NCI-H2029 (cell line): ENCODE data around the gene THRB.

Experiments
- DNase-seq: peaks from one replicate; lab custom pipeline; 2025; lab: John Stamatoyannopoulos, UW

THRB gene

GRCh38 chr3:24494618-24495325 is at the start of gene THRB:
THRB (minus strand) TSS chr3:24494850.
- no peak for DNase-seq

GRCh38 chr3:24541935-24542334 is 47.3 kb upstream of the THRB start:
- no peak for DNase-seq

- DNase-seq: no peak
These were observed 46.2 kb upstream of the THRB start for GRCh38 chr3:24540821-24541220.

- no peak for DNase-seq
These were observed 45.0 kb upstream of the THRB start for GRCh38 chr3:24539699-24540098.

GRCh38 chr3:24538891-24539290 is 44.2 kb upstream of the THRB start:
- DNase-seq: no peak

- DNase-seq: no peak
These were observed 39.0 kb upstream of the THRB start for GRCh38 chr3:24533561-24534193.

GRCh38 chr3:24530471-24530870 is 35.8 kb upstream of the THRB start:
- no peak for DNase-seq

- DNase-seq: no peak
These were observed 34.6 kb upstream of the THRB start for GRCh38 chr3:24529210-24529609.

- DNase-seq: no peak
These were observed 32.1 kb upstream of the THRB start for GRCh38 chr3:24526640-24527212.

- no peak for DNase-seq
These were observed 30.9 kb upstream of the THRB start for GRCh38 chr3:24525557-24525956.

- DNase-seq: no peak
These were observed 30.4 kb upstream of the THRB start for GRCh38 chr3:24525022-24525421.

- DNase-seq: no peak
These were observed 29.5 kb upstream of the THRB start for GRCh38 chr3:24523988-24524727.

GRCh38 chr3:24523215-24523614 is 28.6 kb upstream of the THRB start:
- no peak for DNase-seq

- DNase-seq: no peak
These were observed 27.5 kb upstream of the THRB start for GRCh38 chr3:24522146-24522579.

- no peak for DNase-seq
These were observed 26.9 kb upstream of the THRB start for GRCh38 chr3:24521420-24522145.

GRCh38 chr3:24520976-24521419 is 26.3 kb upstream of the THRB start:
- DNase-seq: no peak

GRCh38 chr3:24520101-24520495 is 25.4 kb upstream of the THRB start:
- no peak for DNase-seq

- peak; percentile 28 for DNase-seq
These were observed 24.9 kb upstream of the THRB start for GRCh38 chr3:24519368-24520100.

GRCh38 chr3:24518990-24519367 is 24.3 kb upstream of the THRB start:
- DNase-seq: no peak

- DNase-seq: no peak
These were observed 19.5 kb upstream of the THRB start for GRCh38 chr3:24514119-24514518.

- no peak for DNase-seq
These were observed 18.8 kb upstream of the THRB start for GRCh38 chr3:24513463-24513862.
